Activated CD4-positive, alpha-beta T cell treated with anti-CD3 and anti-CD28 coated beads, Interleukin-2, amount 50 U/mL, for 24 hours (primary cell): ENCODE data around the gene ANKRD13D.

ENCODE experiments used
- DNase-seq, 2 donors: peaks; one replicate each; pipeline ENCODE4 v3.0.0-alpha.2; 2020; ENCODE audit warnings: low read depth in 1 of 2, low spot score in 1 of 2

Gene ANKRD13D

DNA sequence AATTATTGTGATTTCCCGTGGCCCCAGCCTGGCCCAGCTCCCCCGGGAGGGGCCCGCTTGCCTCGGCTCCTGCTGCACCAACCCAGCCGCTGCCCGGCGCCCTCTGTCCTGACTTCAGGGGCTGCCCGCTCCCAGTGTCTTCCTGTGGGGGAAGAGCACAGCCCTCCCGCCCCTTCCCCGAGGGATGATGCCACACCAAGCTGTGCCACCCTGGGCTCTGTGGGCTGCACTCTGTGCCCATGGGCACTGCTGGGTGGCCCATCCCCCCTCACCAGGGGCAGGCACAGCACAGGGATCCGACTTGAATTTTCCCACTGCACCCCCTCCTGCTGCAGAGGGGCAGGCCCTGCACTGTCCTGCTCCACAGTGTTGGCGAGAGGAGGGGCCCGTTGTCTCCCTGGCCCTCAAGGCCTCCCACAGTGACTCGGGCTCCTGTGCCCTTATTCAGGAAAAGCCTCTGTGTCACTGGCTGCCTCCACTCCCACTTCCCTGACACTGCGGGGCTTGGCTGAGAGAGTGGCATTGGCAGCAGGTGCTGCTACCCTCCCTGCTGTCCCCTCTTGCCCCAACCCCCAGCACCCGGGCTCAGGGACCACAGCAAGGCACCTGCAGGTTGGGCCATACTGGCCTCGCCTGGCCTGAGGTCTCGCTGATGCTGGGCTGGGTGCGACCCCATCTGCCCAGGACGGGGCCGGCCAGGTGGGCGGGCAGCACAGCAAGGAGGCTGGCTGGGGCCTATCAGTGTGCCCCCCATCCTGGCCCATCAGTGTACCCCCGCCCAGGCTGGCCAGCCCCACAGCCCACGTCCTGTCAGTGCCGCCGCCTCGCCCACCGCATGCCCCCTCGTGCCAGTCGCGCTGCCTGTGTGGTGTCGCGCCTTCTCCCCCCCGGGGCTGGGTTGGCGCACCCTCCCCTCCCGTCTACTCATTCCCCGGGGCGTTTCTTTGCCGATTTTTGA lies 3.3 kb upstream of the ANKRD13D start:
- DNase-seq, result no peak

DNA sequence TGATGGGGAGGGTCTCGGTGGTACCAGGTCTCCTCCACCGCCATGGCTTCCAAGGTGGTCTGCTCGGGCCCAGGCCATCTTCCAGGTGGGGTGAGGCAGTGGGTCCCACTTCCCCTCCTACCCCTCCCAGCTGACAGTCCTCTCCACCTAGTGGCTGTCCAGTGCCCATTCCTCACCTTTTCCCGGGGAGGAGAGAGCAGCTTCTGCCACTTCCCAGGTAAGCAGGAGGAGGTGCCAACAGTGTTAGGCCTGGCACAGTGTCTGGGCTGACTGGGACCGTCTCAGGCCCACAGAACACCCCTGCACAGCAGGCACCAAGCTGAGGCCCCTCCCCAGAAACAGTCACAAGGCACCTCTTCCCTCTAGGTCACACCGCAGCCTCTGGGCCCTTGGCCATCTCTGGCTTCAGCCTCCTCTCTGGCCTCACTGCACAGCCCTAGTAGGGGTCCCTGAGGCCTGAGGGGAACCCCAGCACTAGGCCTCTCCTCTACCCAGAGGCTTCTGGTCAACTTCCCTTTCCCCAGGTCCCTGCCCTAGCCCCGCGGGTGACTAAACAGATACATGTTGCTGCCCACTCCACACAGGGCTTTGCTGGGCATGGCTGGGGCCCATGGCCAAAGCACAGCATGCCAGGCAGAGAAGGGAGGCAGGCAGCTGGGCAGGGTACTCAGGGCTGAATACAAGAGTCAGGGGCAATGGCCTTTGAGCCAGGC lies 2.3 kb upstream of the ANKRD13D start:
- no peak for DNase-seq

DNA sequence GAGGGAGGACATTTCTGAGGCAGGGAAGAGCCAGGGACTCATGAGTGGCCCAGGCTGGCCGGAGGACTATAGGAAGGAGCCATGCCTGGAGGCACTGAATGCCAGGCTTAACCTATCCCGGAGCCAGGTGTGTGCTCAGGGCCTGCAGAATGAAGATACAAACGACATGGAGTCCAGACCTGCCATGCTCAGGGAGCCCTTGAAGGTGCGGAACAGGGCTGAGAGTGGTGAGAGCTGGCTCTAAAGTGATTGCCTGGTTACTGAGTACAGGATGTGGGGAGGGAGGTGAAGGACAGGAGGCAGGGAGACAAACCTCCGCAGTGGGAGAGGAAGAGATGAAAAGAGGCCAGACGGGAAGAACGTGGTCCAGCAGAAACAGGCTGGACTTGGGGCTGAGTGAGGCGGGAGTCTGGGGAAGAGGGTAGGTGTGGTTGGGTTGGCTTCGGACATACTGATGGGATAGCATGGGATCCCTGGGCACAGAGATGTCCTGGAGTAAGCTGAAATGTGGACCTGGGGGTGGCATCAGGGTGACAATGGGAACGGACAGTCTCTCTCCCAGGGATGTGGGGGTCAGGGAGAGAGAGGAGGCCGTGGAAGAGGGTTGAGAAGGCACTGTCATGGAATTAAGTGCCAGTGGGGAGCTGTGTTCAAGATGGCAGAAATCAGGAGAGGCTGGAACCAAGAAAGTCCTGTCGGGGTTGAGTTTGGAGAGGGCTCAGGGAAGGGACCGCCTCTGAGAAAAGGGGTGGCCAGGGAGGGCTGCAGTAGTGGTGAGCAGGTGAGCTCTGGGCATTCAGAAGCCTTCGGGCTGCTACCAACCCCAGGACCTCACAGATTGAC lies 1.5 kb upstream of the ANKRD13D start:
- DNase-seq, result no peak

DNA sequence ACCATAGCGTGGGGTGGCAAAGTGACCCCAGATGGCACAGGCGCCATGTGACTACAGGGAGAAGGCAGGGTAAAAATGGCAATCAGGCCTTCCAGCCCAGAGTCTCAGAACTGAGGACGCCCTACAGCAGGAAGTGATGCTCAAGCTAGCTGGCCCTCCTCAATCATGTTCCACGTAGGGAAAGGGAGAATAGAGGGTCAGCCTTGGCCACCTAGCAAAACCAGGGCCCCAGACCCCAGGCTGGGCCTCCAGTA lies 978 bp upstream of the ANKRD13D start:
- DNase-seq, result no peak

DNA sequence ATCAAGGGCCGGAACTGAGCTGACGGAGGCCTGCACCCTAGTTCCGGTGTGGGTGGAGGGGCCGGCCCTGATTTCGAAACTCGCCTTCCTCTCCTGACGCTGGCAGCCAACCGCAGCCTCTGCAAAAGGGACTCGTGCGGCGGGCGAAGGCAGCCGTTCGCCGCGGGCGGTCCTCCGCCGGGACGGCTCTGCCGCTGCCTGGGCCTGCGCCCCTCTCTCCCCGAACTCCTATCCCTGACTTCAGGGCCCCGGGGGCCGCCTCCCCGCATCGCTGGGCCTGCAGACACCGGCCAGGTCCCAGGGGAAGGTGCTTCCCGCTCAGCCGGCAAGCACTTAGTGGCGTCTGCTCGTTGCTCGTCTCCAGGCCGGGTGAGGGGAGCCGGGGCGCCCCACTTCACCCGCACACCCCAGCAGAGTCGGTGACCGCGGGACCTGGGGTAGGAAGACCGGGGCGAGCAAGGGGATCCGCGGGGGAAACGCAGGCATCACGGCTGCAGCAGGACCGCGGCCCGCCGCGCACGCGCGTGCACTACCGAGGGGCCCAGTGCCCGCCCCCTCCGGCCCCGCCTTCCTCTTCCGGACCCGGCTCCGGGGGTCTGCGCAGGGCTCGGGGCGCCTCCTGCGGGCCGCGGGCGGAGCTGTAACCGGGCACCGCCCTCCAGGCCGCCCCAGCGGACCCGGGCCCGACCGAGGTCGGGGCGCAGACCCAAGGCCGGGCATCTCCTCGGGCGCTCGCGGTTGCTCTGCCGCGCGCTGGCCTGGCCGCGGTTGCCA lies 464 bp upstream of the ANKRD13D start:
- DNase-seq, result peak; percentile 81 to 83

DNA sequence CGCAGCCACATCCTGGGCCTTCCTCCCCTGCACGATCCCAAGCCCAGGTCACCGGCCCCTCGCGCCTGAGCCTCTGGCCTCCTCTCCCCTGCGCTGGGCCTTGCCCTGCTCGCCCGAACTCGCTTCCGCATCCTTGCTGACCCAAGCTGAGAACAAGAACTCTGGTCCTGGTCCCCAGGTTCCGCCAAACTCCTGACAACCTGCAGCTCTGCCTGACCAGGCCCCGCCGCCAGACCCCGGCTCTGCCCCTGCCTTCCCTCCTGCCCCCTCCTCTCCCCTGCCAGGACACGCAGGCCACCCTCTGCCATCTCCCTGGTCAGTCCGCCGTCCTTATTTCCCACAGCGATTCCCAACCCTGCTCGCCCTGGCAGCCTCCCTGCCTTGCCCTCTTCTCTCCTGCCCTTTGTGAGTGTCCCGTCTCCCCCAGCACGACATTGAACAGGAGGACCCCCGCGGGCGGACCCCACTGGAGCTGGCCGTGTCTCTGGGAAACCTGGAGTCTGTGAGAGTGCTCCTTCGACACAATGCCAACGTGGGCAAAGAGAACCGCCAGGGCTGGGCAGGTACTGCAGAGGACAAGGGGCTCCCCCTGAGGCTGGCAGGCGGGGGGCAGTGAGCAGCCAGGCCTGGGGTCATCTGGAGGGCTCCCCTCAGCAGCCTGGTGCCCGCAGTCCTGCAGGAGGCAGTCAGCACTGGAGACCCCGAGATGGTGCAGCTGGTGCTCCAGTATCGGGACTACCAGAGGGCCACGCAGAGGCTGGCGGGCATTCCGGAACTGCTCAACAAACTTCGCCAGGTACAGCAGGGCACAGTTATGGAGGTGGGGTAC lies 762 bp downstream of the ANKRD13D start:
- no peak for DNase-seq

DNA sequence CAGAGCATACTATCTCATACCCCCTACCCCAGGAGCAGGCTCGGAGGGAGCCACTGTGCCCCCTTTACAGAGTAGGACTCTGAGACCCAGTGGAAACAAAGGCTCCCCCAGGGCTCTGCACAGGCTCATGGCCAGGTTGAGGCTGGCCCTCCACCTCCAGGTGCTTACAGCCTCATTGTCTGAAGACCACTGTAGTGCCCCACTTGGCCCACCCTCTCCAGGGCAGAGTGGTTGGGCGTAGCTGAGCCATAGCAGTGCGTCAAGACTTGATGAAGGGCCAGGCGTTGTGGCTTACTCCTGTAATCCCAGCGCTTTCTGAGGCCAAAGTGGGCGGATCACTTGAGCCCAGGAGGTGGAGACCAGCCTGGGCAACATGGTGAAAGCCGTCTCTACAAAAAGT lies 1.7 kb downstream of the ANKRD13D start:
- DNase-seq, result no peak

DNA sequence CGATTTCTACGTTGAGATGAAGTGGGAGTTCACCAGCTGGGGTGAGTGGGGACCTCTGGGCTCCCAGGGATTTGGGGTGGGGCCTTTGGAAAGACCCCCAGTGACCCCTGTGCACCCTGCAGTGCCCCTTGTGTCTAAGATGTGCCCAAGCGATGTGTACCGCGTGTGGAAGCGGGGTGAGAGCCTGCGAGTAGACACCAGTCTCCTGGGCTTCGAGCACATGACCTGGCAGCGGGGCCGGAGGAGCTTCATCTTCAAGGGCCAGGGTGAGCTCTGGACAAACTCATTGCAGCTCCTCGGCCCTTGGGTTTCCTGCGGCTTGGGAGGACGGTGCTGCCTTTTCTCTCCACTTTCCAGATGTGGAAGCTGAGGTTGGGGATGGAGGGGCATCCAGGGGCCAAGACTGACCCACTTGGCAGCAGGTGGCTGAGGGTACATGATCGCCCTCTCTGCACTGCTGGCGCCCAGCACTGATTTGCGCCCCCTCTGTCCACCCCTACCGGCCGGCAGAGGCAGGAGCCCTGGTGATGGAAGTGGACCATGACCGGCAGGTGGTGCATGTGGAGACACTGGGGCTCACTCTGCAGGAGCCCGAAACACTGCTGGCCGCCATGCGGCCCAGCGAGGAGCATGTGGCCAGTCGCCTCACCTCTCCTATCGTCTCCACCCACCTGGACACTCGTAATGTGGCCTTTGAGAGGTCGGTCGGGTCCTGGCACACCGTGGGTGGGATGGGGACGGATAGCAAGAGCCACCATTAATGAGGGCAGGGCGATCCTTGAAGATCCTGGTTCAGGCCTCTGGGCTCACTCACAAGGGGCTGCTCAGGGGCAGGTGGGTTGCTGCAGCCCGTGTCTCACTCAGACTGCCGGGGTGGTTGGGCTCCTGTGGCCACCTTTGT lies 2.6 kb downstream of the ANKRD13D start:
- no peak for DNase-seq

DNA sequence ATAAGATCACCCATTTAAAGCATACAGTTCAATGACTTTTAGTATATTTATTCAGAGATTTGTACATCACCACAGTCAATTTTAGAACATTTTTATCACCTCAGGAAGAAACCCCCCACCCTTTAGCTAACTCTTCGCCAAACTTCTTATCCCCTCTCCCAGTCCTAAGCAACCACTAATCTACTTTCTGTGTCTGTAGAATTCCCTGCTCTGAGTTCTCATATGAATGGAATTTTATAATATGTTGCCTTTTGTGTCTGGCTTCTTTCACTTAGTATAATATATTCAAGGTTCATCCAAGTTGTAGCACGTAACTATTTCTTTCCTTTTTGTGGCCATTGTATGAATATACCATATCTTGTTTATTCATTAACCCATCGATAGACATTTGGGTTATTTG lies 3.6 kb downstream of the ANKRD13D start:
- DNase-seq, result no peak

DNA sequence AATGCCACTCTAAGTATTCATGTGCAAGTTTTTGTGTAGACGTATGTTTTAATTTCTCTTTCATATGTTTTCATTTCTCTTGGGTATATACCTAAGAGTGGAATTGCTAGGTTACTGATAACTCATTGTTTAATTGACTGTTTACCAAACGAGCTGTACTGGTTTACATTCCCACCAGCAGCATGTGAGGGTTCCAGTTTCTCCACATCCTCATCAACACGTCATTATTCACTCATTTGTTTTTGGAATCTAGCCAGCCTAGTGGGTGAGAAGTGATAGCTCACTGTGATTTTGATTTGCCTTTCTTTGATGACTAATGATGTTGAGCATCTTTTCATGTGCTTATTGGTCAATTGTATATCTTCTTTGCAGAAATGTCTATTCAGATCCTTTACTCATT lies 4.0 kb downstream of the ANKRD13D start:
- DNase-seq, result no peak

DNA sequence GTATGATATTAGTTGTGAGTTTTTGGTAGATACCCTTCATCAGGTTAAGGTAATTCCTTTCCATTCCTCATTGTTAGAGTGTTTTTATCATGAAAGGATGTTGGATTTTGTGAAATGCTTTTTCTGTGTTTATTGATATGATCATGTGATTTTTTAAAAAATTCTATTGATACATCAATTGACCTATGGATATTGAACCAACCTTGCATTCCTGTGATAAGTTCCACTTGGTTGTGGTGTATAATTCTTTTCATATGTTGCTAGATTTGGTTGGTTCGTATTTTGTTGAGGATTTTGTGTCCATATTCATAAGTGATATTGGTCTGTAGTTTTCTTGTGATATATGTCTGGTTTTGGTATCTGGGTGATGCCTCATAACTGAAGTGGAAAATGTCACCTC lies 6.7 kb downstream of the ANKRD13D start:
- no peak for DNase-seq

DNA sequence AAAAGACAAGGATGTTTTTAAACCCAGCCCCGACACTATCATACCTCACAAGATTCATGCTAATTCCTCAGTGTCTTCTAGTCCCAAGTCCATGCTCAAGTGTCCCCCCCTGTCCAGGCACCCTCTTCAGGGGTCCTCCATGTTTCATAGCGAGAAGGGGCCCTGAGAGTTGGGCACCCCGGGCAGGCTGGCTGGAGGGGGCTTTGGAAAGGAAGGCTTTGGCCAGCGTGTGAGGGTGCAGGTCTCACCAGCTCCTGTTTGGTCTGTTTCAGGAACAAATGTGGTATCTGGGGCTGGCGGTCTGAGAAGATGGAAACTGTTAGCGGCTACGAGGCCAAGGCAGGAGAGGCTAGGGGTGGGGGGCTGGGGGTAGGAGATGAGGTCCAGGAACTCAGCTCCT lies 9.7 kb downstream of the ANKRD13D start:
- no peak for DNase-seq

DNA sequence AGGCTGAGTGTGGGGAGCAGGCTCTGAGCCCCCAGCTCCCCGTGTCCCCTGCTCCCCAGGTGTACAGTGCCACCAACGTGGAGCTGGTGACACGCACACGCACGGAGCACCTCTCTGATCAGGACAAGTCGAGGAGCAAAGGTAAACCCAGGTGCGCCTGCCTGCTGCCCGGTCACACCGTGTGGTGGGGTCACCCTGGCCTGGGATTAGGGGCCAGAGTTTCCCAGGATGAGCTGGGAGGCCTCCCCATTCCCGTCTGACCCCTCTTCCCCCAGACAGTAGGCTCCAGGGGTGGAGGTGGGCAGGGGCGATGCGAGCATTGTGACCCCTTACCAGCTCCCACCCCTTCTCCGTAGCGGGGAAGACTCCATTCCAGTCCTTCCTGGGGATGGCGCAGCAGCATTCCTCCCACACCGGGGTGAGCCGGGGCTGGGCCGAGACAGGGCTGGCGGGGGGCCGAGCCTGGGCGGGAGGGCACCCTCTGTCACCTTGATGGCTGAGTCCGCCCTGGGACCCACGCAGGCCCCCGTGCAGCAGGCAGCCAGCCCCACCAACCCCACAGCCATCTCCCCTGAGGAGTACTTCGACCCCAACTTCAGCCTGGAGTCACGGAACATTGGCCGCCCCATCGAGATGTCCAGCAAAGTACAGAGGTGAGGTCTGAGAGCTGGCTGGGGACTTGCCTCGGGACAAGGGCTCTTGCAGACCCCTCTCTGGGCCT lies 10.5 kb downstream of the ANKRD13D start:
- no peak for DNase-seq

DNA sequence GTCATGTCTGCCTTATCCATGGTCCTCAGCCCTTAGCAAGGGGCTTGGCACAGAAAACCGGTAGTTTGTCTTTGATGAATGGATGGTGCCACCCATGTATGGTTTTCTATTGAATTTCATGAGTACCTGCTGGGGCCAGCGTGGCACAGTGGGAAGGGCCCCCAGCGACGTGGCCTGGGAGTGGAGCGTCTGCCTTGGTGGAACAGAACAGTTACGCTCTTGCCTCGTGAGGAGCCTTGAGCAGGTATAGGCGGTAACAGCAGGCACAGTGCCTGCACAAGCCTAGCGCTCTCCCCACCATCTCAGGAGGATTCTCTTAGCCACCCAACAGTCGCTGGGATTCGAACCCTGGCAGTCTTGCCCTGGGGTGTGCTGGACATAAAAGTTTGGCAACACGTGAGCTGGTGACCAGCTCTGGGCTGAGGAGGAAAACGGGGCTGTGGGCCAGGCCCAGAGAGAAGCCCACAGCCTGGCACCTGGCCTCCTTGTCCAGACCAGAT lies 11.2 kb downstream of the ANKRD13D start:
- DNase-seq, result no peak

DNA sequence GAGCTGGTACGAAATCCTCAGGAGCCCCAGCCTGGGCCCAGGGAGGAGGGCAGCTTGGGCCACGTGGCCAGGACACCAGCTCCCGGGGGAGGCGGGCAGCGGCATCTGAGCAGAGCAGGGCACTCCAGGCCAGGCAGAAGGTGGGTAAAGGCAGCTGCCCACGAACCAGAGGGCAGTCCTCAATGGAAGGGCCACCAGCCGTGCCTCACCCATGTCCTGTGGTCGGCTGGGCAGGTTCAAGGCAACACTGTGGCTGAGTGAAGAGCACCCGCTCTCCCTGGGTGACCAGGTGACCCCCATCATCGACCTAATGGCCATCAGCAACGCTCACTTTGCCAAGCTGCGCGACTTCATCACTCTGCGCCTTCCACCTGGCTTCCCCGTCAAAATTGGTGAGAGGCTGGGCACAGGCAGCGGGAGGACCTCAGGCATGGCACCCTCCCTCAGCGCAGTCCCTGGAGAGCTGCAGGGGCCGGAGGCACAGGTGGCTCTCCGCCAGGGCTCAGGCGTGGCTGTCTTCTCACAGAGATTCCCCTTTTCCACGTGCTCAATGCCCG lies 11.7 kb downstream of the ANKRD13D start:
- no peak for DNase-seq

DNA sequence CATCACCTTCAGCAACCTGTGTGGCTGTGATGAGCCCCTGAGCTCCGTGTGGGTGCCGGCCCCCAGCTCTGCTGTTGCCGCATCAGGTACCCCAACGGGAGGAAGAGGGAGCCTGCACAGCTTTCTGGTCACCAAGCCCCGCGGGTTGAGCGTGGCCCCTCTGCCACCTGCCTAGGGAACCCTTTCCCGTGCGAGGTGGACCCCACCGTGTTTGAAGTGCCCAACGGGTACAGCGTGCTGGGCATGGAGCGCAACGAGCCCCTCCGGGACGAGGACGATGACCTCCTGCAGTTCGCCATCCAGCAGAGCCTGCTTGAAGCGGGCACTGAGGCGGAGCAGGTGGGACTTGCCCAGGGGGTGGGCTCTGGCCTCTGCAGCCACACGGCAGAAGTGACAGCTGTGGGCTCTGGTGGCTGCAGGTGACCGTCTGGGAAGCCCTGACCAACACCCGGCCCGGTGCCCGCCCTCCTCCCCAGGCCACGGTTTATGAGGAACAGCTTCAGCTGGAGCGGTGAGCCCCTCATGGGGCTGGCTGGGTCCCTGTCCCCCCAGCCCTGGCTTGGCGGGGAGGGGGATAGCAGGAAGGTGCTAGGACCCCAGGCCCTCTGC lies 12.3 kb downstream of the ANKRD13D start:
- no peak for DNase-seq

DNA sequence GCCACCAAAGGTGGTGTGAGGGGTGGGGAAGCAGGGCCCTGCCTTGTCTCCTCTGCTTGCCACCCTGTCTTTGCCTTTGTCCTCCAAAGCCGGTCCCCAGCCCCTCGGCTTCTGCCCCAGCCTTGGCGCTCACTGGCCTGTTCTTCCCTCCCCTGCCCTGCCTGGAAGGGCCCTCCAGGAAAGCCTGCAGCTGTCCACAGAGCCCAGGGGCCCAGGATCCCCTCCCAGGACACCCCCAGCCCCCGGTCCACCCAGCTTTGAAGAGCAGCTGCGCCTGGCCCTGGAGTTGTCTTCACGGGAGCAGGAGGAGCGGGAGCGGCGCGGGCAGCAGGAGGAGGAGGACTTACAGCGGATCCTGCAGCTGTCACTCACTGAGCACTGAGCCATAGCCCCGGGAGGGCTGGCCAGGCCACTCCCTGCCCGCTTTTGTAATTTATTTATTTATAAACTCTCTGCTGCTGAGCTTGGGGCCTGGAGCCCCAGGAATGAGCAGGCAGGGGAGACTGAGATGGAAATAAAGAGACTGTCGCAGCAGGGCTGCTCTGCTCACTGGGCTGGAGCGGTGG lies 12.9 kb downstream of the ANKRD13D start:
- DNase-seq, result no peak
